ENCODE measurements around the gene CTTN.

- TF ChIP-seq EZH2 (IDR thresholded peaks at IDR 0.05; ENCODE audit: insufficient read depth, poor library complexity, severe bottlenecking) = no peak
- TF ChIP-seq EZH2phosphoT487 (IDR thresholded peaks at IDR 0.05; ENCODE audit: insufficient read depth, low read depth) = no peak
Observed at GRCh38 chr11:70473873-70474690, 75.8 kb downstream of the CTTN start.
